G401.6 (cell line): ENCODE data around the gene FAM13C.
"Not testable (repeated sequence)": the region's sequence is repeated elsewhere in the genome, so short reads cannot be mapped to it uniquely, and the experiment has no call there.

Experiments
- FAIRE-seq: peaks from 2 replicates; lab custom pipeline; 2012; peaks lifted over from hg19 to GRCh38; lab: Jason Lieb, UNC

Gene FAM13C

DNA sequence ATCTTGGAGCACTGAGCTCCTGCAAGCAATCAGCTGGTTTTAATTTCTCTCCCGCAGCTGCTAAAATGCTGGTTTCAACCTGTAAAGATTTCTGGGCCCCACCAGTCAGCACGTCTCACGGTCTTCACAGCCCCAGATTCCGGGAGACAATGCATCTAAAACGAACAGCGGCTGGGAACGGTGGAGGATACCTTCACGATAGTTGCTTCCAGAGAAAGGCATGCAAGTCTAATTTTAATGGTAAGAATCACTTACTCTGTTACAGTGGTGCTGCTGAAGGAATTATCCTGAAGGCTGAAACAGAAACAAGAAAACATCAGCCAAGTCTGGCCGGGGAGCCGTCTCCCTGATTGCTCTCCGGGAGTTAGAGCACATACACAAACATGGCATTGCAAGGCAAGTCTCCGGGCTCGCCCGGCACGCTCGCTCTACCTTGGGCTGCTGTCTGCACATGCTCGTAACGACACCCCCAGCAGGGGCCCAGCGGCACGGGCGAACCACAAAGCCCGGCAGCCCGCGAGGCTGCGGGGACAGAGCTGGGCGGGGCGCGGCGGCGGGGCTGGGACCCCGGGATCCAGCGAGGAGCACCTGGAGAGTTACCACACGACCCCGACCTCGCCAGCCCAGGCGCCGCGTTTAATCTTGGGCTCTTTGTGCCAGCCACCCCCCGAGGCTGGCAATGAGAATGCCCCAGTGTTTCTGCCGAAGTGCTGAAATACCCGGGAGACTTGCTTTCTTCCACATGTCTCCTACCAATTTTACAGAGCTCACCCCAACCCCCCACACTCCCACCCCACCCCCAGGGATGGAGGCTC lies at the start of gene FAM13C:
Gene FAM13C, minus strand, starts transcription at position 406 of the 815 bp plus-strand sequence. Its CDS starts 89 bp downstream, at position 317.
- FAIRE-seq, result no peak

DNA sequence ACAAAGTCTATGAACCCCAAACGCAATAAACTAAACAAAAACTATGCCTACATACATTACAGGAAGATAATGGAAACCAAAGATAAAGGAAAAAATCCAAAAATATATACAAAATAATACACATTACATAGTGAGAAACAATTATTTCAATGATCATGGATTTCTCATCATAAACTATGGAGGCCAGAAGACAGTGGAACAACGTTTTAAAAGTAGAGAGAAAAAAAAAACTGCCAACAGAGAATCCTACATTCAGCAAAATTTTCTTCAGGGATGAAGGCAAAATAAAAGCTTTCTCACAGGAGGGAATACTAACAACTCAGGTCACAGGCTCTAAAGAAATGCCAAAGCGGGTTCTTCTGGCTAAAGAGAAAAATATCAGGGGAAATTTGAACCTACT lies 42.9 kb upstream of the FAM13C start:
- no peak for FAIRE-seq

DNA sequence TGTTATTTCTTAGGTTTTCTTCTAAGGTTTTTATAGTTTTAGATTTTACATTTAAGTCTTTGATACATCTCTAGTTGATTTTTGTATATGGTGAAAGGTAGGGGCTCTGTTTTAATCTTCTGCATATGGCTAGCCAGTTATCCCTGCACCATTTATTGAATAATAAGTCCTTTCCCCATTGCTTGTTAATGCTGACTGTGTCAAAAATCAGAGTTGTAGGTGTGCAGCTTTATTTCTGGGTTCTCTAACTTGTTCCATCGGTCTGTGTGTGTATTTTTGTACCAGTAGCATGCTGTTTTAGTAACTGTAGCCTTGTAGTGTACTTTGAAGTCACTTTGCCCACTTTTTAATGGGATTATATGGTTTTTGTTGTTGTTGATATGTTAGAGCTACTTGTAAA lies 37.9 kb upstream of the FAM13C start:
- no peak for FAIRE-seq

DNA sequence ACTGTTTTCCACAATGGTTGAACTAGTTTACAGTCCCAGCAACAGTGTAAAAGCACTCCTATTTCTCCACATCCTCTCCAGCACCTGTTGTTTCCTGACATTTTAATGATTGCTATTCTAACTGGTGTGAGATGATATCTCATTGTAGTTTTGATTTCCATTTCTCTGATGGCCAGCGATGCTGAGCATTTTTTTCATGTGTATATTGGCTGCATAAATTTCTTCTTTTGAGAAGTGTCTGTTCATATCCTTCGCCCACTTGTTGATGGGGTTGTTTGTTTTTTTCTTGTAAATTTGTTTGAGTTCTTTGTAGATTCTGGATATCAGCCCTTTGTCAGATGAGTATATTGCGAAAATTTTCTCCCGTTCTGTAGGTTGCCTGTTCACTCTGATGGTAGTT lies 37.0 kb upstream of the FAM13C start:
- FAIRE-seq, result not testable (repeated sequence)

DNA sequence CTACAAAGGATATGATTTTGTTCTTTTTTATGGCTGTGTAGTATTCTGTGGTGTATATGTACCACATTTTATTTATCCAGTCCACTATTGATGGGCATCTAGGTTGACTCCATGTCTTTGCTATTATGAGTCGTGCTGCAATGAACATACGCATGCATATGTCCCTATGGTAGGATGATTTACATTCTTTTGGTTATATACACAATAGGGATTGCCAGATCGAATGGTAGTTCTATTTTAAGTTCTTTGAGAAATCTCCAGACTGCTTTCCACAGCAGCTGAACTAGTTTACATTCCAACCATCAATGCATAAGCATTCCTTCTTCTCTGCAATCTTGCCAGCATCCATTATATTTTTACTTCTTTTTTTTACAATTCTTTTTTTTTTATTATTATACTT lies 35.6 kb upstream of the FAM13C start:
- FAIRE-seq, result no peak

DNA sequence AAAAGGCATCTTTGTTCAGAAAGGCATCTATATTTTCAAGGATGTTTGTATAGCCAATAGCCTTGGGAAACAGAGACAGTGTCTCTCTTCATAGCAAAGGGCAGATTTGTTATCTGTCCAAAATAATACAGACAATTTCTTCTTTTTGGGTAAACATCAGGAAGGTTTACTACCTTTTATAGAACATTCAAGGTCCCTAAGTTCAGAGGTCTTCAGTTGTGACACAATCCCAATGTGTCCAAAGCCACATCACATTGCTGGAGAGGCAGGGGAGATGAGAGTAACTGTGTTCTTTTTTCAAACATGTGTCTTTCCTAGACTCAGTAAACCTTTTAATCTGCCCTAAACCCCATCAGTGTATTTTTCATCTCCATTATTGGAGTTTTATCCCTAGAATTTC lies 33.6 kb upstream of the FAM13C start:
- no peak for FAIRE-seq

DNA sequence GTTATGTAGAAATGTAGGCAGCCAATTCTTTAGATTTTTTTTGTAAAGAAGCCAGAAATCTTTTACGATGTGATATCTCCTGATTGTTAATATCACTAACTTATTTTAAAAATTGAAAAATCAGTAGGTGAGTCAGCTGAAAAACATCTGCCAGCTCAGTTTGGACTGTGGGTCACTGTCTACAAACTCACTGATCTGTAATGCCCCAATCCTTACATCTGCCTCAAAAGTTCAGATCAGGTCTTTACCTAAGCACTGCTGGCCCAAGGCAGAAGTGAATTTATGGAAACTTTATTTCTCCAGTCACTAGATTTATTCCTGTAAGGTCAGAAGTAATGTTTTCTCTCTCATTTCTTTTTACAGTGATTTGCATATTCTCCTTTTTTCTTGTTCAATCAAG lies 31.0 kb upstream of the FAM13C start:
- no peak for FAIRE-seq

DNA sequence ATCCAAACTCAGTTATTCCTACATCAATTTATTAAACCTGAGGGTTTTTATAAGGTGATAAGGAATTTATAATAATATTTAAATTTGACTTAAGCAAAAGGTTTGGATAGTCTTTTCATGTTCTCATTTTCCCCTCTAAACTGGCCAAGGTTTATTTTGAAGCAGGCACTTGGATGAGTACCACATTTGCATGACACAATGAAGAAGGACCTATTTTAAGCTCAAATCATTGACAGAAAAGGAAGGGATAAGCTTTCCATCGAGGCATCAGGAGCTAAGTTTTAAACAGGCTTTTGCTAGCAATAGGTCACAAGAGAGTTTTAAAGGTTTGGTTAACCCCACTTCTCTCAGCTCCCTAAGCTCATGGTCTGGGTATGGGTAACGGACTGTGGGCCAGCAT lies 28.7 kb upstream of the FAM13C start:
- no peak for FAIRE-seq

DNA sequence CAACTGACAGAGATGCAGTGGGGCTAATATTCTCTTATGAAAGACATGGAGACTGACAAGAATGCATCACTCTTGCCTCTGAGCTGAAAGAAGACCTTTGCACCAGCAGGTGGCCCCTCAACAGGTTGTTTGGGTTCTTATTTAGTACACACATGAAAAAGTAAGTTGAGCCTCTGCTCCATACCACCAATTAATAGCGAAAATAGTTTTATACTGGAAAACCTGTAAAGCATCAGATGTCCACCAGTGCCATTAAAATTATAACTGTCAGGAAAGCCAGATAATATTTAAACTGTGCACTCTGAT lies 26.3 kb upstream of the FAM13C start:
- no peak for FAIRE-seq

DNA sequence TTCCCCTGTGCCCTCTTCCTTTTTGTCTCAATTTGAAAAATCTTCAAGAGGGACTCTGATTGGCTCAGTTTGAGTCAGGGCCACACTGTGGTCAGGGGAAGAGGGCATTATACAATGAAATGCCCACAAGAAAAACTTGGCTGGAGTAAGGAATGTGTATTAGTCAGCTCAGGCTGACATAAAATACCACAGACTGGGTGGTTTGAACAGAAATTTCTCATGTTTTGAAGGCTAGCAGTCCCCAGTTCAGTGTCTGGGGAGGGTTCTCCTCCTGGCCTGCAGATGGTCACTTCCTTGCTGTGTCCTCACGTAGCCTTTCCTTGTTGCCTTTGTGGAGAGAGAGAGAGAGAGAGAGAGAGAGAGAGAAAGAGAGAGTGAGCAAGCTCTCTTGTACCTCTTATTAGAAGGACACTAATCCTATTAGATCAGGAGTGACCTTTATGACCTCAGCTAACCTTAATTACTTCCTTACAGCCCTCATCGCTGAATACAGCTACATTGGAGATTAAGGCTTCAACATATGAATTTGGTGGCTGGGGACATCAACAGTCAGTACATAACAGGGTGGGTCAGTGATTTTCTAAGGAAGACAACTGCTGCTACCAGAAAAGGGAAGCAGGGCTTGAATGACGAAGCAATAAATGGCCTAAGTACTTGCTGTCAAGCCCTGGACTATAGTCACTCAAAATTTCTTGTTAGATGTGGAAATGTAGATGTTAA lies 25.8 kb upstream of the FAM13C start:
- FAIRE-seq, result no peak

DNA sequence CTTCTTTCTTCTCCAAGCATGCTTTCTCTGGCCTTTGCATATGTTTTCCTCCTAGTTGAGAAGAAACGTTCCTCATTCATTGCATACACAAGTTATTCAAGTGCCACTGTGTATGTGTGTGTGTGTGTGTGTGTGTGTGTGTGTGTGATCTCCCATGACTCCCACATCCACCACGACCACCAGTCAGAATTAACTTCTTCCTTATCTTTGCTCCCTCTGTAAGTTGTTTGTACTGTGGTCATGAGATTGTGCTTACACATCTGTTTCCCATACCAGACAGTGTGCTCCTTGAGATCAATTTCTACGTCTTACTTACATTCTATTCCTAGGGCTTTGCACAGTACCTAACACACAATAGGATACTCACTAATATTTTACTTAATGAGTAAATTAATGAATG lies 22.4 kb upstream of the FAM13C start:
- FAIRE-seq, result no peak

DNA sequence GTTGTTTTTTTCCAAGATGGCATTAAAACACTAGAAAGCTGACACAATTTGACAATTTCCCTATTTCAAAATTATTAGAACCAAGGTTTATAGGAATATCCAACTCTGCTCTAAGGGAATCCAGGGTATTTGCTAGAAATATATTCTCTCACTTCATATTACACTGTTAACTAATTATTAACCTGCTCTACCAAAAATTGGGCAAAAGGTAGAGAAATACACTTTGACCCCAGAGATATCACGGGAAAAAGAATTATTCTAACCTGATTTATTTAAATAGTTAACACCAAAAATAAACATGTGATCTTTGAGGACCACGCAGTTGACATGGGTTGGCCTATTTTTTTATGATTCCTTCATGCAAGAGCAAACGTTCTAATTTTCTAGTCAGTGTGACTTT lies 21.6 kb upstream of the FAM13C start:
- FAIRE-seq, result no peak

DNA sequence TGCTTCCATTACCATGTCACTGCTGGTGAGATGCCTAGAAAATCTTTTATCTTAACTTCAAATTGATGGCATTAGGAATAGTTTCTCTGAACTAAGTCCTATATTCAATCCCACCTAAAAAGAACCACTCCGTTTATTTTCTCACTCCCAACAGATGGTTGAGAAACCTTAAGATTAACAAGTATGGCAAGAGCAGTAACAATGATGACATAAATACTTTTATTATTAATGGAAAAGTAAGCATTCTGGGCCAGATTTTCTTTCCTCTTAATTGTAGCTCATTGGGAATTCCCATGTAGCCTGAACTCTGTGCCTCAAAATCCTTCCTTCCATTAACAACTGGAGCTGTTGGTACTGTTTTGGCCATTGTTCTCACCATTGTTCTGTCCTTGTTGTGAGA lies 21.1 kb upstream of the FAM13C start:
- FAIRE-seq, result no peak

DNA sequence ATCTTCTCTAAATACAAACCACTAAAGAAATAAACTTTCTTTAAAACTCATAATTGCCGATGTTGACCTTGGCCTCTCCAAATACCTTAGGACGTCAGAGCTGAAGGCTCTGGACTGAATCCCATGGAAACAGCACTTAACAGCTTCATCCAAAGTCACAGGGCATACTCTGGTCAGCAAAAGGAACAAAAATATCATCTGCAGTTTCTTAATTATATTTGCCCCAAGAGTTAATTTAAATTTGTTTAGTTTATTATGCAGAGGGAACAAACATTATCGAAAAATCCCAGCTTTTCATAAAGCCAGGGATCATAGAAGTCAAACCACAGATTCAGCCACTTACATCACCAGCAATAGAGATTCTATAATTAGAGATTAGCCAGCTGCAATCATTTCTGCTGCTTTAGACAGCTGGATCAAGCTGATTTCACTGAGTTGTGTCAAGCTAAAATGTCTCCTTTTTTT lies 20.5 kb upstream of the FAM13C start:
- FAIRE-seq, result no peak

DNA sequence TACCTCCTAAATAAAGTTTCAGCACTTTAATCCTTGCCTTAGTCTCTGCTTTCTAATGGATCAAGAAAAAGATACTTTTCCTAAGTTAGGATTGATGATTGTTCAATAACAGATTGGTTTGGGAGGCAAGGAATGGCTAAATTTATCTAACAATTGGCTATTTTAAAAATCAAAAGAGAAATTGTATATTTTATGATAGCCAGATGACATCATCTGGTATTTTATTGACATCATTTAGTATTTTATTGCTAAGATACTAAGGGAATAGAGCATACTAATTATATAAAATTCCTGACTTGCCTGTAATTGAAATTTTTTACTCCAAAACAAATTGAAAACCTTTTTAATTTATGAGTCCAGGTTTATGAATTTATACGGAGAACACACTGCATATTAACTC lies 19.3 kb upstream of the FAM13C start:
- no peak for FAIRE-seq

DNA sequence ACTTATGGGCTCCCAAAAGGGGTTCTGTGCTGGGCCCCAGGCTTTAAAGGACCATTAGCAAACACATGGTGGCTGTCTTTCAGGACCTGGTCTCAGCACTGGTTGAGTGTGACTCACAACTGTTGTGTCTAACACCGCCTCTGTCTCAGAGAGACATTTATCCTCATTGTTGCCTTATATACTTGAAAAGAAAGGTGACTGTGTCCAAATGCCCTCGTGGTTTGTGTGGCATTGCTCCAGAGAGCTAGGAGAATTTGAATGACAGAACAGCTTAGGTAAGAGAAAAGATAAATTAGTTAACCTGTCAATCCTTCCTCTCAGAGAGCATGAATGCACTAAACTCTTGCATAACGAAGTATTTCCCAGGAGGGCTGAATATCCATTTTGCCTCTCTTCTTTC lies 14.5 kb upstream of the FAM13C start:
- FAIRE-seq, result no peak

DNA sequence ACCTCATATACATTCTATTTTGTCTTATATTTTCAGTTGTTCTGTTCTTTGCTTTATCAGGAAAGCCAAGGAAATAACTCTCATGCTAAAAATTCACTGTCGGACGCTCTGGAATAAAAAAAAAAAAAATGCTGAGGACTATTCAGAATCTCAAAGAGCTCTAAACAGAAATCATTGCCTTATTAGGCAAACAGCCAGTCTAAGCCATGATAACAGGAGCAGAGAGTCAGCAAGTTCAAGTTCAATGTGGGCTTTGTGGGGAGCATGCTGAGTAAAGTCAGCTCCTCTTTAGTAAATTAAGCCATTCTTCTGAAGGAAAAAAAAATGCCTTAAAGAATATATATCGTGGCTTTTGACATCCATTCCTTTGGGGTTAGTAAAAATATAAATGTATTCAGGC lies 13.6 kb upstream of the FAM13C start:
- no peak for FAIRE-seq

DNA sequence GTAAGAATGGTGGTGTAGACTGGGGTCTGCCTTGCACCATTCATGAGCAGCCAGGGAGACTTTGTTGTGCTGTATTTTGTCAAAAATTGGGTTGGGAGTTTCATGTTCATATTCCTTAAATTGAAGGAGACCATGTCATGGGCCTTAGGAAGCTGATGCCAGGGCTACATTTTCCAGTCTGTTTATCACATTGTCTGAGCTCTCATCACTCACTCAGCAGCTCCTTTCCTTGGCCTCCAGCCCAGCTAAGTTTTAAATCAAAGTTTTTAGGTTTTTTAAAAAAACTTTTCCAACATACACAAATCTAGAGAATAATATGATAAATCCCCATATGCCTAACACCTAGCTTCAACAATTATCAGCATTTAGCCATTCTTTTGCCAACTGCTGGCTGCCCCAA lies 12.6 kb upstream of the FAM13C start:
- FAIRE-seq, result no peak

DNA sequence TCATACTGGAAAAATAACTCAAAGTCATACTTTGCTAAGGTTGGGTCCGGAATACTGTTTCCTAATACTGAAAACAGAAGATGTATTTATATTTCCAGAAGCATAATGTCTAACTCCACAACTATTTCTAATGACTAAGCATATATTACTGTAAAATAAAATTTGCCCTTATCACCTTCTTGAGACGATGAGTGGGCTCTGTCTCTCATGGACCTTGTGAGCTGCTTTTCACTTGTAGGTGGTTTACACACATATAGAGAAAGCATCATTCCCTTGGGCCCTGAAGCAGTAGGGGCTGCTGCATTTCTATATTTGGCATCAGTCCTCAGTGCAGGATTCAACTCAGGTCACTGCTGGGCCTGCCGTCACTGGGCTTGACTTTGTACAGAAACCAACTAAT lies 10.7 kb upstream of the FAM13C start:
- FAIRE-seq, result no peak

DNA sequence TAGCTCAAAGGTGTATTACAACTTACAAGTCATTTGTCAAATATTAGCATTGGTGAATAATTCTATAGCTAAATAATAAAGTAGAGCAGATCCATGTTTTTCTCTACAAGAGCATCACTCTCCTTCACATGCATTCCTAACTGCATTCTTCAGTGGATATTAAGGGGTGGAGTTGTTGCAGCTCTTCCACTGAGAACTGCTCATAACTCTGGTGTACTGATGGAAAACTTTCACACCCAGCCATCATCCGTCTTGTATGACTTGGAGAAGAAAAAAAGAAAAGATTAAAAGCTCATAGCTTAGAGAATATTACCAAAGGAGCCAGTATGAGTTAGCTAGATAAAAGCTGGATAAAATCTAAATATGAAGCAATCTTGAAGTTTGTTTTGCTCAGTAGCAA lies 10.2 kb upstream of the FAM13C start:
- no peak for FAIRE-seq

DNA sequence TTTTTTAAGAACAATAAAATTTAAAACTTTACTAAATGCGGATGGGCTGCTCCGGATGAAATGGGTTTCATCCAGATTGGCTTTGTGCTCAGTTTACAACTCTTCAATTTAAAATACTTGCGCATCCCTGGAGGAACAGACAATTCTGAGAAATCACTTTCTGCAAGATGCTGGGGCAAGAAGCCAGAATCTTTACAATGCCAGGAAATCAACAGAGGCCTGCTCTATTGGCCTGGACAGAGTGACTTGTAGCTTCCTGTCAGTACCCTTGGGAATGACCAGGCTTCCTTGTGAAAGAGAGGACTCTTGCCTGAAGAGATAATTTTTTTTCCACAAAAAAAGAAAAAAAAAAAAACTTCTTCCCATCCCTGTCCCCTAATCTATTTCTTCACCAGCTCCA lies 3.9 kb upstream of the FAM13C start:
- no peak for FAIRE-seq

DNA sequence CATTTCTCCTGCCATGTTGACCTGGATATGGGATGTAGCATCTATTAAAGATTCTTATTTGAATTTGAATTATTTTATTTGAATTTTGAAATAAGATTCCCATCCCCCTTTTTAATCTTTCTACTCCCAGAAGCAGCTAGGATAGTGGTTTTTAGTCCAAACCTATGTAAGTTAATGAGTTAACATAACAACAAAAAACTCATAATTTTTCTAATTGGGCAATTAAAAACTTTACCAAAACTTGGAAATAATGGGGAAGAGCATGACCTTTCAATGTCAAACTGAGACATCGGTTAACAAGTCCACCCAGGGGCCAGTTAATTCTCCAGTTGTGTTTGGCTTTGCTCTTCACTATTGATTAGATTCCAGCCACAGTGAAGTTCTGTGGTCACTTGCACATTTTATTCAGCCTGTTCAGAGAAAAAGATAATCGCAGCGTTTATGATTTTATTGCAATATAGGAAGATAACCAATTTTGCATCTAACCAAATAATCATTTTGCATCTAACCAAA lies 1.2 kb upstream of the FAM13C start:
- FAIRE-seq, result no peak

DNA sequence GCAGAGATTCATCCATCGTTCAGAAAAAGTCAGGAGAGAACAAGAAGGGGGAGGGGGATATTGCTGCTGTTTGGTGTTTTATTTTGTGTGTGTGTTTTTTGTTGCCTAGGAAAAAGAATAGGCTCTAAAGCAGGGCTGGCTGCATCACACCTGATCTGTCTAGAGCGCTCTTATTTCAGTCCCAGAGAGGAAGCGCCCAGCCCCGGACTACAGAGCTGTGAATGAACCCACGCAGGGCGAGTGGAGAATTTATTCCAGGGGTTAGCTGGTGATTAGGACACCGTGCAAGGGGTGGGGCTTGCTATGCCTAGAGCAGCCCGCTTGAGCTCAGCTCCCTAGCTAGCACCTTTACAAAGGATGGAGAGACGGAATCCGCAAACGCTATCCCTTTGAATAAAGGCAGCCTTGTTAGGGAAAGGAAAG lies 621 bp upstream of the FAM13C start:
- no peak for FAIRE-seq

DNA sequence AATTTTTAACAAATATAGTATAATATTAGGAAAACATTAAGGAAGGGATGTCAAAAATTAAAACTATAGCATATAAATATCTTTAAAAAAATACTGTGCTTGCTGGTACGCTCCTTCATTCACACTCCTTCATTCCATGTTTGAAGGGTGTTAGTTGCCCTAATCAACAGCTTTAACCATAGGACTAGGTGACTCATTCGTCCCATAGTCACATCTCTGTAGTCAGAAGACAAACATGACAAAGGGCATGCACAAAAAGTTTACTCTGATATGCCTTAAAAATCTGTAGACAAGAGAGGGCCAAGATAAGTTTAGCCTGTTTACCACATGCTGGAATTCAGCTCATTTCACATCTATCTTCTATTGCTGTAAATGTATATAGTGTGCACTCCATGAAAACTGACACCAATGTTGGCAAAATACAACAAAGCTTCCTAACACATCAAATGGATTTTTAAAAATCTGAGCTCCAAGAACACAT lies 646 bp downstream of the FAM13C start:
- FAIRE-seq, result no peak
